Kidney (tissue), 14 donors: ENCODE results near the gene IGF2BP3. TPM values are rescaled to one million over a fixed set of nuclear protein-coding genes. Genes with fewer than 3 reads are reported as not detected.

Source experiments
- DNase-seq, 5 donors: peaks; one replicate each; pipeline ENCODE4 v3.0.0-alpha.2; 2013 to 2020
- FAIRE-seq: peaks from 2 replicates; lab custom pipeline; 2012; peaks lifted over from hg19 to GRCh38; lab: Jason Lieb, UNC
- H3K27ac ChIP-seq, 2 donors: one replicate each; pipeline ENCODE4 v1.7.0; 2013; ENCODE audit warnings: low read depth in 2 of 2, low read length in 2 of 2, inconsistent platforms in 1 of 2
- H3K27me3 ChIP-seq: one replicate; pipeline ENCODE4 v1.7.1; 2013; ENCODE audit warnings: low read length, inconsistent platforms; ENCODE audit not compliant: control insufficient read depth, insufficient read depth
- H3K36me3 ChIP-seq, 3 donors: one replicate each; pipeline versions ENCODE4 v1.7.0 to v1.7.1; 2013; ENCODE audit warnings: low read length in 3 of 3, control low read depth in 1 of 3, inconsistent platforms in 1 of 3; ENCODE audit not compliant: insufficient read depth in 3 of 3, control insufficient read depth in 2 of 3
- H3K4me1 ChIP-seq, 3 donors: one replicate each; pipeline versions ENCODE4 v1.7.0 to v1.7.1; 2013; ENCODE audit warnings: low read length in 3 of 3, inconsistent platforms in 1 of 3, low read depth in 1 of 3; ENCODE audit not compliant: control insufficient read depth in 2 of 3, insufficient read depth in 2 of 3
- H3K4me3 ChIP-seq, 3 donors: one replicate each; pipeline versions ENCODE4 v1.7.0 to v1.8.1; 2013; ENCODE audit warnings: low read length in 3 of 3, control low read depth in 1 of 3, inconsistent platforms in 1 of 3
- H3K9ac ChIP-seq, 3 donors: one replicate each; pipeline versions ENCODE4 v1.7.0 to v1.7.1; 2013; ENCODE audit warnings: low read length in 3 of 3, control low read depth in 1 of 3, inconsistent platforms in 1 of 3
- H3K9me3 ChIP-seq, 3 donors: one replicate each; pipeline versions ENCODE4 v1.7.0 to v1.7.1; 2013; ENCODE audit warnings: low read length in 3 of 3, control low read depth in 1 of 3, inconsistent platforms in 1 of 3; ENCODE audit not compliant: control insufficient read depth in 2 of 3, insufficient read depth in 1 of 3
- intact Hi-C: fragments of 100-400 bp; cut with DNase I; formaldehyde crosslinking; loops from one replicate; pipeline ENCODE4 v1.11.1; 2022
- polyA plus RNA-seq: library from polyadenylated mRNA; stranded (reverse); fragments of 350-450 nt; fragmentation: Illumina TruSeq; extraction: RNeasy Lipid Tissue Mini Kit (QIAGEN cat#74804); gene quantifications from one replicate; pipeline ENCODE4 v1.2.3, GENCODE V29; 2014; ENCODE audit warnings: low read depth, low replicate concordance; ENCODE audit not compliant: insufficient read depth
- total RNA-seq: library from RNA; stranded (reverse); fragmentation: NEBNext Ultra II Directional; extraction: Animal tissue kit (Norgen Biotek cat#: 25700); gene quantifications from one replicate; pipeline ENCODE4 v1.2.1, GENCODE V29; 2021
- TF ChIP-seq, protein P1 (sequence below): IDR thresholded peaks from 3 replicates; pipeline ENCODE4 v1.5.1; 2012; ENCODE audit warnings: mild to moderate bottlenecking, moderate library complexity, borderline replicate concordance; ENCODE audit not compliant: insufficient read depth; ENCODE audit errors: extremely low read depth
- donor health status: control.
- donor health status: control.
- donor health status: control.
- donor health status: control.
- donor health status: control.
- donor health status: DM: yes; HTN: yes; CAD: no.
- donor health status: Normal renal cell carcinoma (clear cell type).

The IGF2BP3 gene
- total and polyA plus RNA-seq, 2 donors from 2014 or later, result 0.85 TPM; not detected in 1

DNA sequence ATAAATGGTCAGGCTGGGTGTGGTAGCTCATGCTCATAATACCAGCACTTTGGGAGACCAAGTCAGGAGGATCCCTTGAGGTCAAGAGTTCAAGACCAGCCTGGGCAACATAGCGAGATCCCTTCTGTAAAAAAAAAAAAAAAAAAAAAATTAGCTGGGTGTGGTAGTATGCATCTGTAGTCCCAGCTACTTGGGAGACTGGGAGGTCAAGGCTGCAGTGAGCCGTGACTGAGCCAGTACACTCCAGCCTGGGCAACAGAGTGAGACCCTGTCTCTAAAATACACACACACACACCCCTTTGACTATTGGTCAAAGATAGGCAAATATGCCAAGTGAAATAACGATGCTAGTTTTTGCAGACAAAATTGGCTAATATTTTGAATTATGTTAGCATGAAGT is 80.6 kb downstream of the IGF2BP3 start:
- intact Hi-C loops, result no loop called here

DNA sequence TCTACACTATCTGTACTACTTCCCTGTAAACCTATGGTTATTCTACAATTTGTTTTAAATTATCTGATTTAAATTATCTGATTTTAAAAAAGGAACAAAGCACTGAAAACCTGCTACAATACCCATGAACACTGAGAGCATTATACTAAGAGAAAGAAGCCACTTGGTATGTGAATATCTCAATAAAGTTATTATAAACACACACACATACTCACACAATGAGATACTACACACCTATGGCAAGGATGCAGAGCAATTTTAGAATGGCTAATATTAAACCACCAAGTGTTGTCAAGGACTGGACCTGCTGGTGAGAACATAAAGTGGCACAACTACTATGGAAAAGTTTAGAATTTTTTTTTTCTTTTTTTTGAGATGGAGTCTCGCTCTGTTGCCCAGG is 82.7 kb downstream of the IGF2BP3 start:
- intact Hi-C loops, result no loop called here
- Histone ChIP-seq H3K27ac (no peak overlapping the region), H3K36me3 (no peaks in the 10 kb centered on the region), H3K9me3 (no peaks in the 10 kb centered on the region), H3K4me1 (no peaks in the 10 kb centered on the region), H3K4me3 (no peak overlapping the region), H3K9ac (no peak overlapping the region), H3K27me3 (no peaks in the 10 kb centered on the region)
- FAIRE-seq (no peak), DNase-seq (no peak)
- TF ChIP-seq, protein P1, sequence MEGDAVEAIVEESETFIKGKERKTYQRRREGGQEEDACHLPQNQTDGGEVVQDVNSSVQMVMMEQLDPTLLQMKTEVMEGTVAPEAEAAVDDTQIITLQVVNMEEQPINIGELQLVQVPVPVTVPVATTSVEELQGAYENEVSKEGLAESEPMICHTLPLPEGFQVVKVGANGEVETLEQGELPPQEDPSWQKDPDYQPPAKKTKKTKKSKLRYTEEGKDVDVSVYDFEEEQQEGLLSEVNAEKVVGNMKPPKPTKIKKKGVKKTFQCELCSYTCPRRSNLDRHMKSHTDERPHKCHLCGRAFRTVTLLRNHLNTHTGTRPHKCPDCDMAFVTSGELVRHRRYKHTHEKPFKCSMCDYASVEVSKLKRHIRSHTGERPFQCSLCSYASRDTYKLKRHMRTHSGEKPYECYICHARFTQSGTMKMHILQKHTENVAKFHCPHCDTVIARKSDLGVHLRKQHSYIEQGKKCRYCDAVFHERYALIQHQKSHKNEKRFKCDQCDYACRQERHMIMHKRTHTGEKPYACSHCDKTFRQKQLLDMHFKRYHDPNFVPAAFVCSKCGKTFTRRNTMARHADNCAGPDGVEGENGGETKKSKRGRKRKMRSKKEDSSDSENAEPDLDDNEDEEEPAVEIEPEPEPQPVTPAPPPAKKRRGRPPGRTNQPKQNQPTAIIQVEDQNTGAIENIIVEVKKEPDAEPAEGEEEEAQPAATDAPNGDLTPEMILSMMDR, result no peak

More for the DNA sequence above, 80.6 kb downstream of the IGF2BP3 start:
- Histone ChIP-seq H3K27me3 (no peaks in the 10 kb centered on the region), H3K27ac (no peak overlapping the region), H3K9me3 (no peaks in the 10 kb centered on the region), H3K4me1 (no peaks in the 10 kb centered on the region), H3K36me3 (no peaks in the 10 kb centered on the region), H3K4me3 (no peak overlapping the region), H3K9ac (no peak overlapping the region)
- FAIRE-seq, result no peak
- TF ChIP-seq, protein P1, result no peak
- DNase-seq, result no peak

DNA sequence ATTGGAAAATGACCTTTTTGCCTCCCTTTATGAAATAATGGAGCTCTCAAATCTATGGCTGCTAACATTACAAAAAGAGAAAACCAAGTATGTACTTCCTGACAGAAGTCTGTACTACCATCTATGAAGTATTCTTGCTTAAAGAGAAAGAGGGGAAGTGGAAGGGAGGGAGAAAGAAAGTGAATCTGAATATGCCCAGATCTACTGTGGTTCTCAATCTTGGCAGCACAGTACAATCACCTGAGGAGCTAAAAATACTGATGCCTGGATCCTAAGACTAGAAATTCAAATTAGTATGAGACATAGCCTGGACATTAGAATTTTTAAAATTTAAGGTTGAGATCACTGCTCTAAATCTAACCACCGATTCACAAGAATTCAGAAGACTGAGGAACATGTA is 85.2 kb downstream of the IGF2BP3 start:
- no peak overlapping the region for H3K9ac ChIP-seq

More for the DNA sequence above, 85.2 kb downstream of the IGF2BP3 start:
- Histone ChIP-seq H3K27me3 (no peaks in the 10 kb centered on the region), H3K4me1 (no peaks in the 10 kb centered on the region), H3K4me3 (no peak overlapping the region), H3K36me3 (no peaks in the 10 kb centered on the region), H3K27ac (no peak overlapping the region), H3K9me3 (no peaks in the 10 kb centered on the region)
- intact Hi-C loops, result no loop called here
- DNase-seq, result no peak
- TF ChIP-seq, protein P1, result no peak
- FAIRE-seq, result no peak
